Activated CD4-positive, alpha-beta T cell treated with anti-CD3 and anti-CD28 coated beads for 48 hours (primary cell): Measurements from ENCODE around the gene SPIRE1.
"Not testable (repeated sequence)": the region's sequence is repeated elsewhere in the genome, so short reads cannot be mapped to it uniquely, and the experiment has no call there.

Experiments used
- DNase-seq: peaks from one replicate; pipeline ENCODE4 v3.0.0-alpha.2; 2020

SPIRE1 gene

DNA sequence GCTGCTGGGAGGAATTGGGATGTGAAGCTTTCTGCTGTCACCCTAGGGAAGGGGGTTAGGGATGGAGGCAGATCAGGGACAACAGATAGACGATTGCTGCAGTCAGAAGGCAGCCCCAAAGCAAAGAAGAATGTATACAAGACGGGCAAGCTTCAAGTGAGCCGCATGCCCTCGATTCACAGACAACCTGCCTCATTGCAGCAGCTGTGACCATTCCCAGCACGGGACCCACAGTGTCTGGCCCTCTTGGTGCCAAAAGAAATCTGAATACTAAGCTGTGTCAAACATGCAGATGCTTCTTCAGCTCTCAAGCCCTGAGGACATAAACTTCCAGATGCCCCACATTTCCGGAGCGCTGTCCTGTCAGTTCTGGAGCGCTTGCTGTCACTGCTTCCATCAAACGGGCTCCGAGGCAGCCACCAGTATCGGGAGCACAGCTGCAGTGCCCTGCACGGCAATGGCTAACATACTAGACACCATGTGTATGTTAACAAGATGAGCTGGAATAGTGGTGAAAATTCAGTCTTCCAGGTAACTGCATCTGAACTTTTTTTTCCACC, 216.4 kb downstream of the SPIRE1 start:
- no peak for DNase-seq

DNA sequence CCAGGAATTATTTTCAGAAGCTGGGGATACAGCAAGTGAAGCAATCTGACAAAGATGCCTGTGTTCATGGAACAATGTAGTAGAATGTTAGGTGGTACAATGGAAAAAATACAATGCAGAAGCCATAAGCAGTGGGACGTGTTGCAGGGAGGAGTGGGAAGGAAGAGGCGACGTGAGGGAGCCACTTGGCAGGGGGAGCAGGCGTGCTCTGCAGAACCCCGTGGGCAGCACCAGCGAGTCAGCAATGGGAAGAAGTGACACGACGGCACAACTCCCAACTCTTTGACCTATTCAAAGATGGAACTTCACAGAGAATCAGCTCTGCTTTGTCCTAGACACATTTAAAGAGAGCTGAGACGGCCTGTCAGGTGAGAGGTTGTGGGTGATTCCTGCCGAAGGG, 219.7 kb downstream of the SPIRE1 start:
- no peak for DNase-seq

DNA sequence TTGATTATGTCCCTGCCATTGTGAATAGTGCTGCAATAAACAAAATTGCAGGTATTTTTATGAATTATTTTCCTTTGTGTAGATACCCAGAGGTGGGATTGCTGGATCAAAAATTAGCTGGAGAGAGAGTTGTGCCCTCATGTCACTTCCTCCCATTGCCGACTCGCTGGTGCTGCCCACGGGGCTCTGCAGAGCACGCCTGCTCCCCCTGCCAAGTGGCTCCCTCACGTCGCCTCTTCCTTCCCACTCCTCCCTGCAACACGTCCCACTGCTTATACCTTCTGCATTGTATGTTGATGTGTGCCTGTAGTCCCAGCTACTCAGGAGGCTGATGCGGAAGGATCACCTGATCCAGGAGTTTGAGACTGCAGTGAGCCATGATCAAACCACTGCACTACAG, 222.0 kb downstream of the SPIRE1 start:
- DNase-seq: no peak

DNA sequence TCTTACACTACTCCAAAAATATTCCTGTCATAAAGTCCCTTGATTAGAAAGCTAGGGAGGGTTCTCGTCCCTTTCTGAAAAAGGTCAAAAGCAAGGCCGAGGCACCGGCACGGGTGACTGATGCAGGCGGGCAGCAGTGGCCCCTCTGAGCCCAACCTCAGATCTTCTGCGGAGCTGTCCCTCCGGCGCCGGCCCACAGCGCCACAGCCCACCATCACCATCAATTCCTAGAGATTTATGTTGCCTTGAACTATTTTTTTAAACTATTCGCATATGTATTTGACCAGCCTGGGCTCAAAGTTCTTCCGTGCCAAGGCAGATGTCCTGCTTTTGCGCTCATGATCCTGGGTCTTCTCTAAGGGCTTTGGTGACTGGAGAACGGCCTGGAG, 223.4 kb downstream of the SPIRE1 start:
- DNase-seq: no peak

DNA sequence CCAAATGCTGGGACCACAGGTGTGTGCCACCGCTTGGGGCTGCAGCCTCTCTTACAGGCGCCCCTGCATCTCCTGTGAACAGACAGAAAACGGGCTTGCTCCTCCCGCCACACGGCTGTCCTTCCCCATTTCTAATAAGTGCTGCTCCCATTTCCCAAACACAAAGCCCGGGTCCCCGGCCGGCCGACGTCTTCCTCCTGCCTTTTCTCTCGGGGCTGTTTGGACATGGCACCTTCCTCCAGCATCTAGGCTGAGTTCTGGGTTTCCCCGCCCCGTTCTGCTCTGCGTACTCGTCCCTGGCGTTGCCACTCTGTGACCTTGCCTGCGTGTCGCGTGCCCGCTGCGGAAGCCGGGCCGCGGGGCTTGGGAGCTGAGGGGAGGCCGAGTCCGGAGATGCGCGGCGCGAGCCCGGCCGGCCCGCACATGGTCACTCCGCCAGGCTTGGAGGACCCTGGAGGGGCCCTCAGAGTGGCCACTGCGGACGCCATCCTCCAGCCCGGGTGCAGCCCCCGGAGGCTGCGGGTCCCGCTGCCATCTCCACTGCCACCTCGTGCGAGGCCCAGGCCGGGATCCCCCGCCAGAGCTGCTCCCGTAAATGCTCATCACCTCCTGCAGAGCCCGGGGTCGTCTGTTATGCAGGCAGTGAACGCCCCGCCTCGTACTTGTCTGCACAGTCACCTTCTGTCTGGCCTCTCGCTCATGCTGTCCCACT, 223.9 kb downstream of the SPIRE1 start:
- DNase-seq: no peak

DNA sequence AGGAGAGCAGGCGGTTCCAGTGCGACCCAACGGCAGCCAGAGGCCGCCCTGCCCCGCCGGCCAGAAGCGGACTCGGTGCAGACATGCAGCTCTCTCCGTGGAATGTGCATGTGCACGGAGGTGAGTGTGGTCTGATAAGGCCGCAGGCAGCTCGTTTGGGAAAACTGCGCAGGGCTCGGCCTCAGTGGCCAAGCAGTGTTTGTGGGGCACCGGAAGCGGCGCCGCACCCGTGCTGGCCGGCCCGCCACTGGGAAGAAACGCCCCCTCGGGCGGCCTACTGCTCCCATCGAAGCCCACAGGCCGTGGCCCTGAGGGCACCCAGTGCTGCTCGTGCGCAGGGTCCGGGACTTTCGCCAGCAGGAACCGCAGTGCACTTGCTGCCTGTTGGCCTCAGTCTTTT, 225.0 kb downstream of the SPIRE1 start:
- no peak for DNase-seq

DNA sequence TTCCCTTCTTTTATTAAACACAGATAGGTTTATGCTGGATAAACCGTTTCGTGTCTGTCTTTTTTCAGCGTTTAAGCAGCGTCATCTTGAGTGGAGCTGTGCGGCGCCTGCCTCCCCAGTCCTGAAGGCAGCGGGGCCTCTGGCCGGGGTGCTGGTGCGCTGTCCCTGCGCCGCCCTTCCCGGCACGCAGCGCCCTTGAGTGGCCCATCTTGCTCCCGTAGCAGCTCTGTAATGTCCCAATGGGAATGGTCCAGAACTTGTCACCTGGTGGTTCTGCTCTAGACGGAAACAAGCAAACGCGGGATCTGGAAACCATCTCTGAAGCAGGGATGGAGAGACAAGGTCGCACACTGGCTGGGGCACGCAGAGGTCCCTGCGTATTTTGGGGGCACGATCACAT, 225.7 kb downstream of the SPIRE1 start:
- no peak for DNase-seq

DNA sequence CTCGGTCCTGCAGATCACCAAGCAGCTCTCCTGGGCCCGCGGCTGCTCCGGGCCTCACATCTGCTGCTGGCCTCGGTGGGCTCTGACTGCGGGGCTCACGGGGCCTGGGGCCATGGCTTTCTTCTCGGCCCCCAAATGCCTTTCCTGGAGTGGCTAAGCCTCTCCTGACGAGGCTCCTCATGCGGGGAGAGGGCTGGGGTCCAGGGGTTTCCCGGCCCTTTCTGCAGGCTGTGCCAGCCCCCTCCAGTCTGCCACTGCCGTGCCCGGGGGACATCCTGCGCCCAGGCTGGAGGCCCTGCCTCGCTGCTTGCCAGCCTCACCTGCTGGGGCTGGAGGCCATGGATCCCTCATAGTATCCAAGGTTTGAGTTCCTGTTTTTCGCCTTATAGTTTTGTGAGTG, 226.3 kb downstream of the SPIRE1 start:
- no peak for DNase-seq

DNA sequence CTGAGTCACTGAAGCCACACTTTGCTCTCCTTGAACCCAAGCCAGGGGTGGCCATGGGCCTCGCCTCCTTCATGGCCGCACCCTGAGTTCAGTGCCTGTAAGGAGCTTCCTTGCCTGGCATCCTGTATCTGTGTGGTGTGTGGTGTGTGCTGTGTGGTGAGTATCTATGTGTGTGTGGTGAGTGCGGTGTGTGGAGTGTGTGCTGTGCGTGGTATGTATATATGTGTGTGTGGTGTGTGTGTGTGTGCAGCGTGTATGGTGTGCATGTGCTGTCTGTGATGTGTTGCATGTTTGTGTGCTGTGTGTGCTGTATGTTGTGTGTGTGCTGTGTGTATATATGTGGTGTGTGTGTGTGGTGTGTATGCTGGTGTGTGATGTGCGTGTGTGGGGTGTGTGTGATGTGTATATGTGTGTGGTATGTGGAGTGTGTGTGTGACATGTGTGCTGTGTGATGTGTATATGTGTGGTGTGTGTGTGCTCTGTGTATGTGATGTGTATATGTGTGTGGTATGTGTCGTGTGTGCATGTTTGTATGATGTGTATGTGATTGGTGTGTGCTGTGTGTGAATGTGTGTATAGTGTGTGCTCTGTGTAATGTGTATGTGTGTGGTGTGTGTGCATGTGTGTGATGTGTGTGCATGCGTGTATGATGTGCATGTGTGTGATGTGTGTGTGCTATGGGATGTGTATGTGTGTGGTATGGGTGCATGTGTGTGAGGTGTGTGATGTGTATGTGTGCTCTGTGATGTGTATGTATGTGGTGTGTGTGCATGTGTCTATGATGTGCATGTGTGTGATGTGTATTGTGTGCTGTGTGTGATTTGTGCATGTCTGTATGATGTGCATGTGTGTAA, 227.5 kb downstream of the SPIRE1 start:
- DNase-seq: no peak

DNA sequence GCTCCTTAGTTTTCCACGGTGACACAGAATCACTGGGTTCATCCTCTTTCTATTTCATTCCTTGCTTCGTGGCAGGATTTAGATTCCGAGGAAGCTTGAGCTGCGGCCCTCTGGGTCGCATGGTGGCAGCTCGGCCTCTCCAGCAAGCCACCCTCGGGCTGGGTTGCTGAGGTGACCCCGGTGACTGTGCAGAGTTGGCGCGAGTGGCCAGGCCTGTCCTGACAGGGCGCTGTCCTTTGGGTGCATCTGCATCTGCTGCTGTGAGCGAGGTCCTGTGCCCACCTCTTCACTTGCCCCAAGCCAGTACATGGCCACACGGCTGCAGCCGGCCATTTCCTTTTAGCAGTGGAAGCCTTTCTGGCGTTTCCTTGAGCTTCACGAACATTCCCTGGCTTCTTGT, 228.4 kb downstream of the SPIRE1 start:
- no peak for DNase-seq

DNA sequence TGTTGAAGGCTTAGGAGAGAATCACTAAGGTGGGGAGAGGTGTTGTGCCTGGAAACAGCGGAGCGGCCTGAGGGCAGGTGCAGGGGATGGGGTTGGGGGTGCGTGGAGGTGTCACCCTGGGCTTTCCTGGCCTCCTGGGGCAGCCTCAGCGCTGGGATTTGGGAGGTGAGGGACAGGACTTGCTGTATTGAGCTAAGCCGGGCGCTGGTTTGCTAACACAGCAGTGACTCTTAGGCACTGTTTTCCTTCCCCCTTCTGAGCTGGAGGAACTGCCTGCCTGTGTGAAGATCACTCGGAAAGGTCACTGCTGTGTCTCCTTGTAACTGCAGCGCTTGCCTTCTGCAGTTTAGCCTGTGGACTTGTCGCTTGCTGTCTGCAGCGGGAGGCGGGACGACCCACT, 229.0 kb downstream of the SPIRE1 start:
- DNase-seq: no peak

DNA sequence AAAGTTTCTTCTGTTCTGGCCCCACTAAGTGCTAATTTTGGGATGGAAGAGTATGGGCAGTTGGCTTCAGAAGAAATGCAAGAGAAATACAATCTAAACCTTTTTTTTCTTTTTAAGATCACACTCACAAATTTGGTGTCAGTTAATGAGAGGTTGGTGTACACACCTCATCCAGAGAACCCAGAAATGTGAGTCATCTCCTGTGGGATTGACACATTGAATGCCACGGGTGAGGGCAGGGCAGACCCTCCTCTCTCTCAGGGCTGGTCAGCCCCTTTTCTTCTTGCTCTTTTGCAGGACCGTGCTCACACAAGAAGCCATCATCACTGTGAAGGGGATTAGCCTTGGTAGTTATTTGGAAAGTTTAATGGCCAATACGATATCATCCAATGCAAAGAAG, 231.0 kb downstream of the SPIRE1 start:
- DNase-seq: no peak

DNA sequence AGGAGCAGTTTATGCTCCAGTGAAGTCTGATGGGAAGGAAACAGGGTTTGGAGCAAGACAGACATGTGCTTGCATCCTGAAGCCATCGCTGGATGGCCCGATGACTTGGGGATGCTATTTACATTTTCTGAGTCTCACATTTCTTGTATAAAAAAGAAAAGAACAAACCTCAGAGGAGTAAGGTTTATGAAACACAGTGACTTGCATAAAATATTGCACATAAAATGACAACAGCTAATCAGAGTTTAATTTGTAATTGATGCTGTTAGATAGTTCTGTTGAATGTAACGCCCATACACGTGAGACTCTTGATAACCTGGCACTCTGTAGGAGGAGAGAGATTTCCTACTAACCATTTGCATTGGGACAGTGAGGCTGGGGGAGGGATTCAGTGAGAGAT, 233.7 kb downstream of the SPIRE1 start:
- no peak for DNase-seq

DNA sequence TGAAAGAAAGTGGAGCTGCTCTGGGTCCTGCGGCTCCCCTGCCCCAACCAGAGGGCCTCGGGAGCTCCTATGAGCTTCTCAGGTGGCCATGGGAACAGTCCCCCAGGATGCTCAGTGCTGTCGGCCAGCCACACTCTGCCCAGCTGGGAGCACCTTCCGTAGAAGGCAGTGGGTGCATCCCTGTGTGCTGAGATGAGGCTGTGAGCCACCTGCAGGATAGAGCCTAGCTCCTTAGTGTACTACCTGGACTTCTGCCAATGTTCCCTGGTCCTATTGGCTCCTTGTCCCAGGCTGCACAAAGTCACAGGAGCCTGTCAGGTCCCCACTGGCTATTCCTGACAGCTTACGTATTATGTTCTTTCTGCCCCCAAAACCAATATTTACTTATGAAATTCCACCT, 234.1 kb downstream of the SPIRE1 start:
- DNase-seq: no peak

DNA sequence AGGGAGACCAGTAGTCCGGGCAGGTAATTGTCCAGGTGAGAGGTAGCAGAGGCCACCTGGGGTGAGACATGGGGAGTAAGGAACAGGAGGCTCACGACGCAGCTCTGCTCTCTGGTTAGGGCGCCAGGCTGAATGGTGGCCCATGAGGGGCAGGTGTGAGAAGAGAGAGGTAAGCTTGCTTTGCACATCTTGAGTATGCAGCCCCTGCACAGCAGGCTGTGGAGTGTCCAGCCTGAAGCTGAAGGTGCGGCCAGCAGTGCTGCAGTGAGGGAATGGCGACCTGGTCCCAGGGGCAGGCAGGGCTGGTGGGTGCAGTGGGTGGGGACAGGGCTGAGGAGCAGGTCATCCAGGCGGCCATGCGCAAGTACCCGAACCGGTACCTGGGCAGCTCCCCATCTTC, 234.5 kb downstream of the SPIRE1 start:
- DNase-seq: no peak

DNA sequence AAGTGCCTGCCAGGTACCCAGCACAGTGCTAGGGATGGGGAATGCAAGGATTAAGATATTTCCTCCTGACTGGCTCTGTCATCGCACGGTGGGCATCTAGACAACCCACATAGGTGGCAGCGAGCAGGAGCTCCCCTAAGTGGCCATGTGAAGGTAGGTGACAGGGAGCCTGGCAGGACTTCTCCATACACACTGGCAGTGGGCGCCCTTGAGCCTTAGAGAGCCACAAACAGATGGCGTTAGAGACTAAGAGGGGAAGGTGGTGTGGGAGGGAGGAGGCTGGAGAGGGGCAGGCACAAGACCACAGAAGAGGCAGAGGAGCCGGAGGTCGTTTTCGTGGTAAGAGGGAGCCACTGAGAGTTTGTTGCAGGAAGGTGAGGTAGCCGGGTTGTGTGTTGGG, 235.0 kb downstream of the SPIRE1 start:
- DNase-seq: no peak

DNA sequence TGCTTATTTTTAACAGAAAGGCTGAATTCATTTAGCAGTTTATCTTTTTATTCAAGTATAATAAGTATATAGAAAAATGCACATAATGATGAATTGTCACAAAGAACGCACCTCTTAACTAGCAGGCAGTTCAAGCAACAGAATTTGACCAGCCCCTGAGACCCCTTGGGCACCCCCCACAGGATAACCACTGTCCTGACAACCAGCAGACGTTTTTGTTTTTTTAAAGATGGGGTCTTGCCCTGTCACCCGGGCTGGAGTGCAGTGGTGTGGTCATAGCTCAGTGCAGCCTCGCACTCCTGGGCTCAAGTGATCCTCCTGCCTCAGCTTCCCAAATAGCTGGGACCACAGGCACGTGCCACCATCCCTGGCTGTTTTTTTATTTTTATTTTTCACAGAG, 236.2 kb downstream of the SPIRE1 start:
- DNase-seq: no peak

DNA sequence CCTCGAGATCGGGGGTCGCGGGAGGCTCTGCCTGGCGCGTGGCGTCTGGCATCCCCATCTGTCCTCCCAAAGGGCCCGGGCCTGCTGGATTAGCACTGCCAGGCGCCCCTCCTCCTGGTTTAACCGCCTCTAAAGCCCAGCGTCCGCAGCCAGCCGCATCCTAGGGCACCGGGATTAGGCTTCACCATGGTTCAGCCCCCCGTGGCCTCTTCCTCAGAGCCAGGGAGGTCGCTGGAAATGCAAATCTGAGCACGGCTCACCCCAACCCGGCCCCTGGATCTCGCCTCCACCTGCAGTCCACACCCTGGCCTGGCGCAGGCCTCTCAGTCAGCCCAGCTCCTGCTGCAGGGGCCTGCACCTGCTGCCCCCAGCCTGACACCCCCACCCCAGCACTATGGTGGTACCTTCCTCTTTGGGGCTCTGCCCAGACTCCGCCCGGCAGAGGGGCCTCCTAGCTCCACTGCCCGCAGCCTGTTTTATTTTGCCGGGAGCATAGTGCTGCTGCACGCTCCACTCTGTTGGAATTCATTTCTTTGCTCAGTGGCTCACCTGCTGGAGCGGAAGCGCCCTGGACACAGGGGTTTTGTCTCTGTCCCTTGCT, 237.0 kb downstream of the SPIRE1 start:
- DNase-seq: no peak

DNA sequence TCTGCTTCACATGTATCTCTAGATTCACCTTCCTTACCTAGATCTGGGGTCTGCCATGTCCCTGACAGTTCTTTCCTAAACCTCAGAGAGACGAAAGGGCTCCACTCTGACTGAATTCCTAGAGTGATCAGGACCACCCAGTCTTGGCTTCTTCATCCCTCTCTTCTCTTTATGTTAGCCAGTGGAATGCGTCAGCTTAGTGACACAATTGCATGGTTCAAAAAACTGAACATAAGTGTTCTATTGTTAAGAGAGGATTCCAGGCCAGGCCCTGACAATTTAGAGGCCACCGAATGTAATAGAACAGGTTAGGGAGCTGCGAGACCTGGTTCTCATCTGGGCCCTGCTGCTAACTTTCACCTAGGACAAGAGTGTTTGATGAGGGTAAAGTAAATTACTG, 240.2 kb downstream of the SPIRE1 start:
- no peak for DNase-seq

DNA sequence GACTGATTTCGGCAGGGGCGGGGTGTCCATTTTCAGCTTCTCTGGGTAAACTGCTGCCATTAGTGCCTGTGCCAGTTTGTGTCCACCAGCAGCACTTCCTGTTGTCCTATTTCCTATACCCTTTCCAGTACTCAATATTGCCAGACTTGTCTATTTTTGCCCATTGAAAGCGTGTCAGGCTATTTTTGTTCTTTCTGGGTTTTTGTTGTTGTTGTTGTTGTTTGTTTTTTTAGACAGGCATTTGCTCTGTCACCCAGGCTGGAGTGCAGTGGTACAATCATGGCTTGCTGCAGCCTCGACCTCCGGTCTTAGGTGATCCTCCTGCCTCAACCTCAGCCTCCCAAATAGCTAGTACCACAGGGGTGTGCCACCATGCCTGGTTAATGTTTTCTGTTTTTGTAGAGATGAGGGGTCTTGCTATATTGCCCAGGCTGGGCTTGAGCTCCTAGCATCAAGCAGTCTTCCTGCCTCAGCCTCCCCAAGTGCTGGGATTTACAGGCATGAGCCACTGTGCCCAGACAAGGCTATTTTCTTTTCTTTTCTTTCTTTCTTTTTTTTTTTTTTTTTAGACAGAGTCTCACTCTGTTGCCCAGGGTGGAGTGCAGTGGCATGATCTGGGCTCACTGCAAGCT, 241.7 kb downstream of the SPIRE1 start:
- no peak for DNase-seq

DNA sequence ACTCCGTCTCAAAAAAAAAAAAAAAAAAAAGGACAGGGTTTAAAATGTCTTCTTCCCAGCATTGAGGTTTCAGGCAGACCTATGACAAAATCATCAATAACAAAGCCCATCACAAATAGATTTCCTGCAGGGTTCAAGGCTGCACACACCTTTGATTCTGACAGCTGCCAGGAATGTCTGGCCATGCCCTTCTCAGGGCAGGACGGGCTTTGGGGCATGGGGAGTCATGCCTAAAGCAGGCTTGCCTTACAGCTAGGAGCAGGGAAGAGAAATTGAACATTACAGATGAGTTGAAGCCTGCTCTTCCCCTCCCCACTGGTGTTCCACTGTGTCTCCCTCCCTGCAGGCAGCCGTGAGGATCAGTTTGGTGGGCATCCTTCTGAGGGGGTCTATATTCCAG, 246.5 kb downstream of the SPIRE1 start:
- DNase-seq: no peak

DNA sequence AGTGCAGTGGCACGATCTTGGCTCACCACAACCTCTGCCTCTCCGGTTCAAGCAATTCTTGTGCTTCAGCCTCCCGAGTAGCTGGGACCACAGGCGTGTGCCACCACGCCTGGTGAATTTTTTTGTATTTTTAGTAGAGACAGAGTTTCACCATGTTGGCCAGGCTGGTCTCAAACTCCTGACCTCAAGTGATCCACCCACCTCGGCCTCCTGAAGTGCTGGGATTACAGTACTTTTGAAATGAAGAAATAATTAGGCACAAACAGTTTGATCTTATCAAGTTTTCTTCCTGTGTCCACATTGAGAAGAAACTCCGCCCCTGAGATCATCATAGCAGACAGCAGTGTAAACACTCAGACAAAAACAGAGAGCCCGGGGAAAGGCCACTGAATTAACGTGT, 247.2 kb downstream of the SPIRE1 start:
- DNase-seq: not testable (repeated sequence)

DNA sequence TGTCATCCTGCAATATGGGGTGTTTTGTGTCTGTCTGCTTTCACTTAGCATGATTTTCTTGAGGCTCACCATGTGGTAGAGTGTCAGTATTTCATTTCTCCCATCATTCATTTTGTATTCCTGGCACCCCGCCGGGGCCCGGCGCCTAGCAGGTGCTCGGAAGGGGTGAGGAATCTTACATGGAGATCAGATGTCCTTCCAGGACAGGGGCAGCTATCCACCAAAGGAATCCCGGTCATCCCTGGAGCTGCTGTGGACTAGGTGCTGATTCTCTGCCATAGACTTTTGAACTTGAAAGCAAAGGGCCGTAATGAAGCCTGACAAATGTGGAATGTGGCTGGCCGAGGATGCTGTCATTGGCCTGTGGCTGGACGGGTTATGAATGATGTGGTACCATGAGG, 247.8 kb downstream of the SPIRE1 start:
- no peak for DNase-seq
